Stimulated activated CD8-positive, alpha-beta memory T cell treated with anti-CD3 and anti-CD28 coated beads, Interleukin-12 subunit alpha, Interleukin-12 subunit beta, amount 100 ng/mL, for 4 hours (primary cell): ENCODE measurements around the gene C22orf23.

Source experiments
- DNase-seq: peaks from one replicate; pipeline ENCODE4 v3.0.0-alpha.2; 2020; ENCODE audit warnings: low read depth

C22orf23 gene

GRCh38 chr22:37925767-37926166 is 27.6 kb downstream of the C22orf23 start:
- no peak for DNase-seq

GRCh38 chr22:37925330-37925729 is 28.1 kb downstream of the C22orf23 start:
- DNase-seq: no peak

GRCh38 chr22:37924386-37925065 is 28.9 kb downstream of the C22orf23 start:
- DNase-seq: no peak

- no peak for DNase-seq
Measured at GRCh38 chr22:37923927-37924326, 29.5 kb downstream of the C22orf23 start.

- no peak for DNase-seq
Measured at GRCh38 chr22:37922191-37922590, 31.2 kb downstream of the C22orf23 start.

GRCh38 chr22:37920126-37920525 is 33.3 kb downstream of the C22orf23 start:
- DNase-seq: no peak

GRCh38 chr22:37918580-37919270 is 34.7 kb downstream of the C22orf23 start:
- DNase-seq: no peak

GRCh38 chr22:37917874-37918548 is 35.4 kb downstream of the C22orf23 start:
- no peak for DNase-seq

- DNase-seq: no peak
Measured at GRCh38 chr22:37916311-37916710, 37.1 kb downstream of the C22orf23 start.

GRCh38 chr22:37913233-37913721 is 40.1 kb downstream of the C22orf23 start:
- no peak for DNase-seq

GRCh38 chr22:37912171-37912570 is 41.2 kb downstream of the C22orf23 start:
- DNase-seq: no peak

- DNase-seq: no peak
Measured at GRCh38 chr22:37911697-37912096, 41.7 kb downstream of the C22orf23 start.

- DNase-seq: no peak
Measured at GRCh38 chr22:37910890-37911672, 42.3 kb downstream of the C22orf23 start.

GRCh38 chr22:37909766-37910165 is 43.6 kb downstream of the C22orf23 start:
- no peak for DNase-seq

- DNase-seq: no peak
Measured at GRCh38 chr22:37907036-37907954, 46.1 kb downstream of the C22orf23 start.

GRCh38 chr22:37906364-37907008 is 46.9 kb downstream of the C22orf23 start:
- no peak for DNase-seq

- DNase-seq: peak; percentile 49
Measured at GRCh38 chr22:37905534-37906363, 47.7 kb downstream of the C22orf23 start, which contains the start of gene MICALL1. Gene MICALL1 (plus strand): TSS chr22:37906297. CDS start chr22:37906423, 126 bp downstream.

GRCh38 chr22:37904572-37905533 is 48.5 kb downstream of the C22orf23 start:
- DNase-seq: no peak
